HFFc6 (cell line): ENCODE measurements around the gene SLC2A3. TPM values are rescaled to one million over a fixed set of nuclear protein-coding genes. Genes with fewer than 3 reads are reported as not detected.

Source experiments
- DNase-seq: peaks from one replicate; pipeline ENCODE4 v3.0.0-alpha.2; 2018
- H3K27ac Mint-ChIP-seq: 2 replicates; pipeline ENCODE4 v1.8.0; 2020; ENCODE audit warnings: mild to moderate bottlenecking, mixed read lengths
- H3K27me3 Mint-ChIP-seq: 2 replicates; pipeline ENCODE4 v1.8.0; 2021; ENCODE audit warnings: mild to moderate bottlenecking, moderate library complexity, mixed read lengths; ENCODE audit not compliant: insufficient read depth
- H3K36me3 Mint-ChIP-seq: 2 replicates; pipeline ENCODE4 v1.8.0; 2021; ENCODE audit warnings: low read depth, mixed read lengths
- H3K4me1 Mint-ChIP-seq: 2 replicates; pipeline ENCODE4 v1.8.0; 2020; ENCODE audit warnings: low read depth, mixed read lengths
- H3K4me3 Mint-ChIP-seq: 2 replicates; pipeline ENCODE4 v1.8.0; 2020; ENCODE audit warnings: mild to moderate bottlenecking, moderate library complexity, mixed read lengths
- H3K9me3 Mint-ChIP-seq: 2 replicates; pipeline ENCODE4 v1.8.0; 2020; ENCODE audit warnings: mild to moderate bottlenecking, mixed read lengths
- total RNA-seq, 6 experiments: library from RNA; stranded (reverse); fragmentation: NEBNext Ultra II Directional; extraction: Animal tissue kit (Norgen Biotek cat#: 25700); gene quantifications; 2 replicates in 1 of 6; 3 replicates in 5 of 6; pipeline ENCODE4 v1.2.3, GENCODE V29; 2021
- TF ChIP-seq, protein P1 (sequence below): fragments of 200-600 bp; sonication (generic); IDR thresholded peaks from 2 replicates; pipeline ENCODE4 v1.5.0; 2021; ENCODE audit warnings: antibody characterized with exemption, mild to moderate bottlenecking

Gene SLC2A3
- total RNA-seq, 6 experiments from 2014 or later = 37.0 to 50.5 (median 38.5) TPM

DNA sequence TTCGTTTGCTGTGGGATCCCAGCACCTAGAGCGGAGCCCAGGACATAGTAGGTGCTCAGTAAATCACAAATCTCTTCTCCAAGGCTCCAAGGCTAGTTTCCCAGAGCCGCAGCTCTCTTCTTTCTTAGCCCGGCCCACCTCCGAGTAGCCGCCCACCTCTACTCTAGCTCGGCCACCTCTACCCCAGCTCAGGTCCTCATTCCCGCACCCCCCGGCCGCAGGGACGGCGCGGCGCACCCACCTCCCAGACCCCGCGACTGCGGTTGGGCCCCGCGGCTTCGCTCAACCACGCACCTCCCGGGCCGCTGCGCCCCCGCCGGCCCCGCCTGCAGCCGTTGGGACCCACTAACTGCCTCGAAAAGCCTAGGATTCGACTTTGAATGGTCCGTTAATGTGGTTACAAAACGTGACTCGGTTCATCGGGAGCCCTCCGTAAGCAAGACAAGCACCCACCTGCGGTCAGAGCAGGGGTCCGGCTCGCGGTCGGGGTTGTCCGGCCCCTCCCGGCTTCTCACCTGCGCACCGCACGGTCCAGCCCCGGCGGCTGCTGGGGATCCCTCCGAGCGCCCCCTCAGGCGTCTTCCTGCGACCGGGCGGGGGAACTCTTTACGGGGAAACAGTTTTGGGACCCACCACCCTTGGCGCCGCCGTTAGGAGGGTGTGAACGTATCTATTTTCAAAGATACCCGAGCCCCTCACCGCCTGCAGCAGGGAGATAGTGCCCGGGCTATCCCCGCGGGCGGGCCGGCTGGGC, 63.2 kb downstream of the SLC2A3 start, which contains the start of gene SLC2A14:
TSS of gene SLC2A14 (minus strand) at position 350 of the 754 bp plus-strand sequence. CDS start 3,035 bp downstream, outside the sequence.
- Mint-ChIP-seq H3K27me3 (peaks cover 25% of the 10 kb centered on the region), H3K4me1 (peaks cover 26% of the 10 kb centered on the region), H3K27ac (no peak within 1 kb of the TSS), H3K4me3 (no peak within 1 kb of the TSS), H3K36me3 (no peaks in the 10 kb centered on the region), H3K9me3 (no peaks in the 10 kb centered on the region)
- no peak for DNase-seq
- TF ChIP-seq, protein P1, sequence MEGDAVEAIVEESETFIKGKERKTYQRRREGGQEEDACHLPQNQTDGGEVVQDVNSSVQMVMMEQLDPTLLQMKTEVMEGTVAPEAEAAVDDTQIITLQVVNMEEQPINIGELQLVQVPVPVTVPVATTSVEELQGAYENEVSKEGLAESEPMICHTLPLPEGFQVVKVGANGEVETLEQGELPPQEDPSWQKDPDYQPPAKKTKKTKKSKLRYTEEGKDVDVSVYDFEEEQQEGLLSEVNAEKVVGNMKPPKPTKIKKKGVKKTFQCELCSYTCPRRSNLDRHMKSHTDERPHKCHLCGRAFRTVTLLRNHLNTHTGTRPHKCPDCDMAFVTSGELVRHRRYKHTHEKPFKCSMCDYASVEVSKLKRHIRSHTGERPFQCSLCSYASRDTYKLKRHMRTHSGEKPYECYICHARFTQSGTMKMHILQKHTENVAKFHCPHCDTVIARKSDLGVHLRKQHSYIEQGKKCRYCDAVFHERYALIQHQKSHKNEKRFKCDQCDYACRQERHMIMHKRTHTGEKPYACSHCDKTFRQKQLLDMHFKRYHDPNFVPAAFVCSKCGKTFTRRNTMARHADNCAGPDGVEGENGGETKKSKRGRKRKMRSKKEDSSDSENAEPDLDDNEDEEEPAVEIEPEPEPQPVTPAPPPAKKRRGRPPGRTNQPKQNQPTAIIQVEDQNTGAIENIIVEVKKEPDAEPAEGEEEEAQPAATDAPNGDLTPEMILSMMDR = no peak

DNA sequence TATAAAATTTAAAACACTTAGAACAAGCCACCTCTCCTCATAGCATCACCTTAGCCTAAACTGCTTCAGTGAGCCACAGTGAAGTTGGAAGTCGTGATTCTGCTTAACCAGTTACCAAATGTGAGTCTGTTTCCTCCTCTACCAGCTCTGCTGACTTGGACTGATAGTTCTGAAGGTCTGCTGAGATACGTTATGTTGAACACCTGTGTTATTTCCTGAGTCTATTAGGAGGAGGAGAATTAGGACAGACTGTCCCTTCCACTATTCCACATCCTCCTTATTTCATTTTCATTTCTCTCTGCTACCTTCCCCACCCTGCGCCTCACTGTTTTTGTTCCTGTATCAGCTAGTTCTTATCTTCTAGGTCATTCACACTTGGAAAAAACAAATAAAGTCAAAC, 65.7 kb downstream of the SLC2A3 start:
- TF ChIP-seq, protein P1 = no peak
- H3K27ac Mint-ChIP-seq = no peak overlapping the region
- H3K27me3 Mint-ChIP-seq = peaks cover 25% of the 10 kb centered on the region
- DNase-seq = no peak
- peaks cover 31% of the 10 kb centered on the region for H3K4me1 Mint-ChIP-seq
- no peak overlapping the region for H3K4me3 Mint-ChIP-seq
- no peaks in the 10 kb centered on the region for H3K36me3 Mint-ChIP-seq
- H3K9me3 Mint-ChIP-seq = no peaks in the 10 kb centered on the region

Other genes with a start within 250 kb of the SLC2A3 start
- not detected for gene GDF3, start 240.4 kb downstream of the SLC2A3 start, total RNA-seq
- gene DPPA3, start 224.8 kb downstream of the SLC2A3 start, total RNA-seq = not detected
- gene CLEC4C, start 188.8 kb downstream of the SLC2A3 start, total RNA-seq = not detected
- not detected for gene NANOGNB, start 171.0 kb downstream of the SLC2A3 start, total RNA-seq
- gene NANOG, start 146.8 kb downstream of the SLC2A3 start, total RNA-seq = not detected
- gene SLC2A14, start 63.3 kb downstream of the SLC2A3 start, total RNA-seq = under 1 TPM in 1 of 6 experiments, not detected in 5; 0.07 TPM
- 10 to 100 TPM; 15.3 to 17.5 (median 15.9) TPM for gene FOXJ2, start 96.5 kb upstream of the SLC2A3 start, total RNA-seq
- under 1 TPM; 0.38 to 0.85 (median 0.62) TPM for gene C3AR1, start 130.2 kb upstream of the SLC2A3 start, total RNA-seq
- 10 to 100 TPM; 41.1 to 48.9 (median 45.0) TPM for gene NECAP1, start 146.1 kb upstream of the SLC2A3 start, total RNA-seq
- gene CLEC4A, start 187.4 kb upstream of the SLC2A3 start, total RNA-seq = under 1 TPM in 5 of 6 experiments, not detected in 1; 0.23 to 0.38 (median 0.34) TPM
- gene ZNF705A, start 220.8 kb upstream of the SLC2A3 start, total RNA-seq = not detected